H9 (cell line): ENCODE results near the gene RHBDD3. TPM values are rescaled to one million over a fixed set of nuclear protein-coding genes. Genes with fewer than 3 reads are reported as not detected.

Source experiments
- DNase-seq: peaks from one replicate; pipeline ENCODE4 v3.0.0-alpha.2; 2017
- H2AFZ ChIP-seq: one replicate; pipeline ENCODE4 v1.6.1; 2013; ENCODE audit warnings: mild to moderate bottlenecking, low read length, control low read depth, moderate library complexity
- H2AK5ac ChIP-seq: 2 replicates; pipeline ENCODE4 v1.6.1; 2013; ENCODE audit warnings: low read length, control low read depth, mixed read lengths; ENCODE audit not compliant: insufficient read length
- H2BK120ac ChIP-seq: one replicate; pipeline ENCODE4 v1.6.1; 2013; ENCODE audit warnings: low read depth, mild to moderate bottlenecking, low read length, control low read depth, inconsistent platforms; ENCODE audit not compliant: poor library complexity, severe bottlenecking
- H2BK12ac ChIP-seq: 2 replicates; pipeline ENCODE4 v1.6.1; 2013; ENCODE audit warnings: low read length, control low read depth, mixed read lengths, low read depth; ENCODE audit not compliant: insufficient read length
- H2BK15ac ChIP-seq: 2 replicates; pipeline ENCODE4 v1.6.1; 2013; ENCODE audit warnings: low read depth, low read length, control low read depth
- H2BK20ac ChIP-seq: one replicate; pipeline ENCODE4 v1.6.1; 2013; ENCODE audit warnings: low read depth, mild to moderate bottlenecking, low read length, control low read depth, inconsistent platforms; ENCODE audit not compliant: poor library complexity, severe bottlenecking
- H2BK5ac ChIP-seq: 2 replicates; pipeline ENCODE4 v1.6.1; 2013; ENCODE audit warnings: low read length, control low read depth, mixed read lengths; ENCODE audit not compliant: insufficient read length
- H3K14ac ChIP-seq: 2 replicates; pipeline ENCODE4 v1.6.1; 2013; ENCODE audit warnings: low read length, control low read depth; ENCODE audit not compliant: insufficient read depth
- H3K18ac ChIP-seq: 2 replicates; pipeline ENCODE4 v1.6.1; 2013; ENCODE audit warnings: low read depth, mild to moderate bottlenecking, mixed read lengths, low read length, control low read depth; ENCODE audit not compliant: insufficient read length
- H3K23ac ChIP-seq: 2 replicates; pipeline ENCODE4 v1.6.1; 2013; ENCODE audit warnings: low read length, control low read depth, mixed read lengths, low read depth; ENCODE audit not compliant: insufficient read length
- H3K23me2 ChIP-seq: 2 replicates; pipeline ENCODE4 v1.6.1; 2013; ENCODE audit warnings: low read depth, mild to moderate bottlenecking, mixed read lengths, low read length, control low read depth; ENCODE audit not compliant: insufficient read length, poor library complexity, severe bottlenecking
- H3K27ac ChIP-seq: 2 replicates; pipeline ENCODE4 v1.5.1; 2013; ENCODE audit warnings: low read length, control low read depth, mixed read lengths, low read depth; ENCODE audit not compliant: insufficient read length
- H3K27me3 ChIP-seq: 2 replicates; pipeline ENCODE4 v1.6.1; 2013; ENCODE audit warnings: low read length, control low read depth, inconsistent platforms; ENCODE audit not compliant: insufficient read depth
- H3K4ac ChIP-seq: 2 replicates; pipeline ENCODE4 v1.6.1; 2013; ENCODE audit warnings: low read depth, mild to moderate bottlenecking, control low read depth, inconsistent platforms, low read length, moderate library complexity
- H3K4me1 ChIP-seq: 2 replicates; pipeline ENCODE4 v1.6.1; 2013; ENCODE audit warnings: low read length, control low read depth, inconsistent platforms; ENCODE audit not compliant: insufficient read depth
- H3K4me2 ChIP-seq: 2 replicates; pipeline ENCODE4 v1.6.1; 2013; ENCODE audit warnings: low read length, control low read depth, mixed read lengths; ENCODE audit not compliant: insufficient read length, insufficient read depth
- H3K56ac ChIP-seq: 2 replicates; pipeline ENCODE4 v1.6.1; 2013; ENCODE audit warnings: low read depth, mild to moderate bottlenecking, mixed read lengths, low read length, control low read depth; ENCODE audit not compliant: insufficient read length
- H3K79me1 ChIP-seq: 2 replicates; pipeline ENCODE4 v1.6.1; 2013; ENCODE audit warnings: low read depth, mild to moderate bottlenecking, moderate library complexity, low read length, control low read depth, inconsistent platforms; ENCODE audit not compliant: insufficient read depth, poor library complexity, severe bottlenecking
- H3K79me2 ChIP-seq: 2 replicates; pipeline ENCODE4 v1.6.1; 2013; ENCODE audit warnings: low read length, control low read depth, inconsistent platforms; ENCODE audit not compliant: insufficient read depth
- H3K9ac ChIP-seq: 2 replicates; pipeline ENCODE4 v1.6.1; 2013; ENCODE audit warnings: low read length, control low read depth, mixed read lengths; ENCODE audit not compliant: insufficient read length; ENCODE audit errors: extremely low read depth
- H3K9me3 ChIP-seq: one replicate; pipeline ENCODE4 v1.6.1; 2013; ENCODE audit warnings: low read depth, low read length, inconsistent platforms; ENCODE audit not compliant: control insufficient read depth
- H3T11ph ChIP-seq: one replicate; pipeline ENCODE4 v1.6.1; 2013; ENCODE audit warnings: mild to moderate bottlenecking, low read length, control low read depth, inconsistent platforms
- H4K20me1 ChIP-seq: one replicate; pipeline ENCODE4 v1.6.1; 2013; ENCODE audit not compliant: control insufficient read depth, insufficient read length, insufficient read depth
- H4K5ac ChIP-seq: 2 replicates; pipeline ENCODE4 v1.6.1; 2013; ENCODE audit warnings: low read depth, mild to moderate bottlenecking, mixed read lengths, low read length, control low read depth; ENCODE audit not compliant: insufficient read length
- H4K8ac ChIP-seq: replicated peaks from 2 replicates; pipeline ENCODE4 v1.6.1; 2013; ENCODE audit warnings: low read length, control low read depth, mixed read lengths, low read depth; ENCODE audit not compliant: insufficient read length
- H4K91ac ChIP-seq: 2 replicates; pipeline ENCODE4 v1.6.1; 2013; ENCODE audit warnings: low read depth, mild to moderate bottlenecking, moderate library complexity, mixed read lengths, low read length, control low read depth; ENCODE audit not compliant: insufficient read length
- H3K27ac Mint-ChIP-seq, 3 experiments: 2 replicates in 2 of 3; 3 replicates in 1 of 3; pipeline ENCODE4 v1.8.0; 2020 to 2021; ENCODE audit warnings: mixed read lengths in 3 of 3, mild to moderate bottlenecking in 1 of 3, moderate library complexity in 1 of 3
- H3K27me3 Mint-ChIP-seq: 2 replicates; pipeline ENCODE4 v1.8.0; 2021; ENCODE audit warnings: low read depth, mild to moderate bottlenecking, moderate library complexity, mixed read lengths
- H3K36me3 Mint-ChIP-seq, 3 experiments: 2 replicates in 2 of 3; 3 replicates in 1 of 3; pipeline ENCODE4 v1.8.0; 2020 to 2021; ENCODE audit warnings: low read depth in 3 of 3, mixed read lengths in 3 of 3; ENCODE audit not compliant: insufficient read depth in 1 of 3
- H3K4me1 Mint-ChIP-seq, 2 experiments: 2 replicates each; pipeline ENCODE4 v1.8.0; 2020; ENCODE audit warnings: mixed read lengths in 2 of 2
- H3K4me3 Mint-ChIP-seq, 2 experiments: 2 replicates in 1 of 2; 3 replicates in 1 of 2; pipeline ENCODE4 v1.8.0; 2020 to 2021; ENCODE audit warnings: mild to moderate bottlenecking in 2 of 2, mixed read lengths in 2 of 2, moderate library complexity in 1 of 2
- H3K9me3 Mint-ChIP-seq, 2 experiments: 2 replicates in 1 of 2; 3 replicates in 1 of 2; pipeline ENCODE4 v1.8.0; 2020; ENCODE audit warnings: mild to moderate bottlenecking in 2 of 2, mixed read lengths in 2 of 2, moderate library complexity in 1 of 2
- WGBS: extraction: QIAGEN DNeasy Blood & Tissue Kit; methylation state at CpG from one replicate; pipeline ENCODE4 v1.1.7; 2013; ENCODE audit warnings: missing lambda C conversion rate, low lambda C conversion rate, mixed read lengths; ENCODE audit not compliant: insufficient read length; ENCODE audit errors: extremely low coverage; 5-methylcytosine and 5-hydroxymethylcytosine counted together
- total RNA-seq: library from RNA; stranded (reverse); gene quantifications from 2 replicates; pipeline ENCODE4 v1.2.1, GENCODE V29; 2021
- TF ChIP-seq, protein P1 (sequence below): fragments of 200-600 bp; sonication (generic); conservative IDR thresholded peaks from 3 replicates; pipeline ENCODE4 v1.8.0; 2021; ENCODE audit warnings: antibody characterized with exemption, mild to moderate bottlenecking

The RHBDD3 gene
- total RNA-seq, 1 experiment from 2014 or later: 99.7 TPM

DNA sequence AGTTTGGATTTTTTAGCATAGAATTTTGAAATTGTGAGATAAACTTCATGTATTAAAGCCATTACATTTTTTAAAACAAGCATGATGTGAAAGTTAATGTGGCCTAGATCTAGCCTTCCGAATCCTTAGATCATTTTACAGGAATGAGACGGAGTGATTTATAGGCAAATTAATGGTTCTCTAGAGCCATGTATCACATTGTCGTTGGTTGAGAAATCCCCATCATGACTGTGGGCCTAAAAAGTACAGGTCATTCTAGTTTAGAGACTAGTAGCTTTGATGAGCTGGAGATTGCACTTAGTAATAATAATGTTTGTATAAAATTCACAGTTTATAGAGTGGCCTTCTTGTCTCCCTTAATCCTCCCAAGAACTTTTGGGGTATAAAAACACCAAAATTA lies 7.4 kb upstream of the RHBDD3 start:
- no peak for DNase-seq
- H2BK15ac ChIP-seq: no peak overlapping the region
- H4K5ac ChIP-seq: no peak overlapping the region
- H3K9me3 Mint-ChIP-seq: no peaks in the 10 kb centered on the region
- H2AFZ ChIP-seq: no peak overlapping the region
- no peak overlapping the region for H2BK20ac ChIP-seq
- no CpG with 5 or more reads among the region's 3 CpGs for WGBS
- H3K23me2 ChIP-seq: peaks cover 2% of the 10 kb centered on the region
- no peak overlapping the region for H3K18ac ChIP-seq
- no peaks in the 10 kb centered on the region for H3K27me3 Mint-ChIP-seq
- TF ChIP-seq, protein P1, sequence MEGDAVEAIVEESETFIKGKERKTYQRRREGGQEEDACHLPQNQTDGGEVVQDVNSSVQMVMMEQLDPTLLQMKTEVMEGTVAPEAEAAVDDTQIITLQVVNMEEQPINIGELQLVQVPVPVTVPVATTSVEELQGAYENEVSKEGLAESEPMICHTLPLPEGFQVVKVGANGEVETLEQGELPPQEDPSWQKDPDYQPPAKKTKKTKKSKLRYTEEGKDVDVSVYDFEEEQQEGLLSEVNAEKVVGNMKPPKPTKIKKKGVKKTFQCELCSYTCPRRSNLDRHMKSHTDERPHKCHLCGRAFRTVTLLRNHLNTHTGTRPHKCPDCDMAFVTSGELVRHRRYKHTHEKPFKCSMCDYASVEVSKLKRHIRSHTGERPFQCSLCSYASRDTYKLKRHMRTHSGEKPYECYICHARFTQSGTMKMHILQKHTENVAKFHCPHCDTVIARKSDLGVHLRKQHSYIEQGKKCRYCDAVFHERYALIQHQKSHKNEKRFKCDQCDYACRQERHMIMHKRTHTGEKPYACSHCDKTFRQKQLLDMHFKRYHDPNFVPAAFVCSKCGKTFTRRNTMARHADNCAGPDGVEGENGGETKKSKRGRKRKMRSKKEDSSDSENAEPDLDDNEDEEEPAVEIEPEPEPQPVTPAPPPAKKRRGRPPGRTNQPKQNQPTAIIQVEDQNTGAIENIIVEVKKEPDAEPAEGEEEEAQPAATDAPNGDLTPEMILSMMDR: no peak
- no peaks in the 10 kb centered on the region for H3K9me3 ChIP-seq
- H2BK5ac ChIP-seq: no peak overlapping the region
- H4K20me1 ChIP-seq: no peaks in the 10 kb centered on the region
- no peak overlapping the region for H3K14ac ChIP-seq
- no peak overlapping the region for H3K23ac ChIP-seq
- 0 out of 2 replicates have a peak, but pooled peaks cover 4% of the 10 kb centered on the region for H3K4me1 ChIP-seq
- no peak overlapping the region for H2AK5ac ChIP-seq
- no peak overlapping the region for H3K4ac ChIP-seq
- no peak overlapping the region for H3K4me2 ChIP-seq
- no peaks in the 10 kb centered on the region for H3K27me3 ChIP-seq
- peaks cover 5% of the 10 kb centered on the region for H3K79me1 ChIP-seq
- no peak overlapping the region for H3K9ac ChIP-seq
- H2BK120ac ChIP-seq: no peak overlapping the region
- no peak overlapping the region for H3K56ac ChIP-seq
- peaks cover 44% of the 10 kb centered on the region for H3K79me2 ChIP-seq
- H4K8ac ChIP-seq: no peak overlapping the region
- H3K27ac Mint-ChIP-seq: no peak overlapping the region; a peak in 1 of 7 replicates
- no peak overlapping the region for H3K27ac ChIP-seq
- H3K4me3 Mint-ChIP-seq: no peak overlapping the region
- H4K91ac ChIP-seq: no peak overlapping the region
- H3K36me3 Mint-ChIP-seq: peaks cover 76 to 98% (median 97%) of the 10 kb centered on the region in 3 experiments
- no peak overlapping the region for H2BK12ac ChIP-seq
- peaks cover 26% of the 10 kb centered on the region in 2 experiments for H3K4me1 Mint-ChIP-seq
- no peak overlapping the region for H3T11ph ChIP-seq
